SK-N-SH (cell line): ENCODE results near the gene GRIK3. TPM values are rescaled to one million over a fixed set of nuclear protein-coding genes. Genes with fewer than 3 reads are reported as not detected.

Source experiments
- CTCF ChIA-PET: fragments of 300-600, 350-600 bp; formaldehyde crosslinking; extraction: SDS; loops from one replicate; lab custom pipeline; 2021; lab: Yijun Ruan, JAX
- POLR2A ChIA-PET: fragments of 350-600 bp; sonication (Branson Sonifier 250); formaldehyde crosslinking; extraction: SDS; loops from one replicate; lab custom pipeline; 2020; ENCODE audit warnings: antibody characterized with exemption, inconsistent platforms; lab: Yijun Ruan, JAX
- DNase-seq: peaks from one replicate; pipeline ENCODE4 v3.0.0; 2012
- H2AFZ ChIP-seq: fragments of 200-600 bp; sonication (generic); 2 replicates; pipeline ENCODE4 v1.8.1; 2016; ENCODE audit warnings: antibody characterized with exemption, mild to moderate bottlenecking, low read depth
- H3F3A ChIP-seq: fragments of 200-600 bp; sonication (generic); replicated peaks from 2 replicates; pipeline ENCODE3; 2016; ENCODE audit warnings: antibody characterized with exemption, mild to moderate bottlenecking; ENCODE audit not compliant: insufficient read depth
- H3K27ac ChIP-seq, 2 experiments: fragments of 200-500 bp in 1 of 2; fragments of 200-600 bp in 1 of 2; sonication (Bioruptor generic) in 1 of 2; sonication (generic), shearing (Covaris generic) in 1 of 2; 2 replicates each; pipeline versions ENCODE4 v1.5.1 to v1.6.1; 2014 to 2016; ENCODE audit warnings: low read depth in 2 of 2, inconsistent platforms in 1 of 2, low read length in 1 of 2, mild to moderate bottlenecking in 1 of 2, mixed read lengths in 1 of 2
- H3K27me3 ChIP-seq: fragments of 200-600 bp; sonication (generic), shearing (Covaris generic); 2 replicates; pipeline ENCODE4 v1.6.1; 2016; ENCODE audit warnings: mixed run types; ENCODE audit not compliant: insufficient read depth
- H3K36me3 ChIP-seq, 2 experiments: fragments of 200-500 bp in 1 of 2; fragments of 200-600 bp in 1 of 2; sonication (Bioruptor generic) in 1 of 2; sonication (generic) in 1 of 2; replicated peaks in 1 of 2; 2 replicates each; pipeline versions ENCODE3 to v1.5.1; 2014 to 2016; ENCODE audit warnings: low read length in 1 of 2, mild to moderate bottlenecking in 1 of 2; ENCODE audit not compliant: insufficient read depth in 2 of 2, control insufficient read depth in 1 of 2
- H3K4me1 ChIP-seq, 2 experiments: fragments of 200-500 bp in 1 of 2; fragments of 200-600 bp in 1 of 2; sonication (Bioruptor generic) in 1 of 2; sonication (generic), shearing (Covaris generic) in 1 of 2; 2 replicates each; pipeline versions ENCODE4 v1.5.1 to v1.6.1; 2014 to 2016; ENCODE audit warnings: low read depth in 1 of 2, low read length in 1 of 2, mixed run types in 1 of 2; ENCODE audit not compliant: insufficient read depth in 2 of 2, control insufficient read depth in 1 of 2
- H3K4me2 ChIP-seq: fragments of 200-600 bp; sonication (generic), shearing (Covaris generic); 2 replicates; pipeline ENCODE4 v1.6.1; 2017; ENCODE audit warnings: mixed run types
- H3K4me3 ChIP-seq, 2 experiments: fragments of 200-500 bp in 1 of 2; fragments of 200-600 bp in 1 of 2; sonication (Bioruptor generic) in 1 of 2; sonication (generic), shearing (Covaris generic) in 1 of 2; 2 replicates each; pipeline versions ENCODE4 v1.5.1 to v1.8.1; 2014 to 2016; ENCODE audit warnings: low read depth in 2 of 2, inconsistent platforms in 1 of 2, low read length in 1 of 2, mild to moderate bottlenecking in 1 of 2, mixed read lengths in 1 of 2, moderate library complexity in 1 of 2
- H3K79me2 ChIP-seq: fragments of 200-600 bp; sonication (generic); 2 replicates; pipeline ENCODE4 v1.8.1; 2017; ENCODE audit warnings: mild to moderate bottlenecking; ENCODE audit not compliant: insufficient read depth
- H3K9ac ChIP-seq: fragments of 200-600 bp; sonication (generic); 2 replicates; pipeline ENCODE4 v1.6.1; 2017; ENCODE audit warnings: mixed run types
- H3K9me2 ChIP-seq: fragments of 200-600 bp; sonication (generic); 2 replicates; pipeline ENCODE4 v1.6.1; 2017; ENCODE audit warnings: mixed run types
- H3K9me3 ChIP-seq: fragments of 200-600 bp; sonication (generic); 2 replicates; pipeline ENCODE4 v1.6.1; 2017; ENCODE audit warnings: mixed run types, mild to moderate bottlenecking, moderate library complexity
- H4K20me1 ChIP-seq: fragments of 200-600 bp; sonication (generic); 2 replicates; pipeline ENCODE4 v1.6.1; 2017; ENCODE audit warnings: mild to moderate bottlenecking, mixed run types; ENCODE audit not compliant: insufficient read depth
- ELF1 ChIP-seq: IDR thresholded peaks from 2 replicates; pipeline ENCODE4 v1.4.0; 2012
- EP300 ChIP-seq, 2 experiments: IDR thresholded peaks; 2 replicates each; pipeline versions ENCODE4 v1.4.0 to v1.6.1; 2012; ENCODE audit warnings: borderline replicate concordance in 1 of 2, low read depth in 1 of 2, low read length in 1 of 2
- EZH2phosphoT487 ChIP-seq: fragments of 200-600 bp; sonication (generic); IDR thresholded peaks from 2 replicates; pipeline ENCODE4 v1.6.1; 2017; ENCODE audit warnings: low read depth, mixed run types, mild to moderate bottlenecking, antibody characterized with exemption, moderate library complexity, borderline replicate concordance
- FOSL2 ChIP-seq: IDR thresholded peaks from 2 replicates; pipeline ENCODE4 v1.4.0; 2012; ENCODE audit warnings: low read depth, mild to moderate bottlenecking, moderate library complexity, borderline replicate concordance
- FOXJ3 ChIP-seq: sonication (generic); formaldehyde crosslinking; IDR thresholded peaks from 2 replicates; pipeline ENCODE4 v1.5.1; 2020; ENCODE audit warnings: mild to moderate bottlenecking, missing genetic modification reagents
- JUND ChIP-seq: IDR thresholded peaks from 2 replicates; pipeline ENCODE4 v1.4.0; 2012
- RCOR1 ChIP-seq: fragments of 150-350 bp; IDR thresholded peaks from 2 replicates; pipeline ENCODE4 v1.6.1; 2017; ENCODE audit warnings: antibody characterized with exemption, low read length
- REST ChIP-seq: IDR thresholded peaks from 2 replicates; pipeline ENCODE4 v1.6.1; 2012; ENCODE audit warnings: mild to moderate bottlenecking, low read depth, low read length, moderate library complexity
- RXRA ChIP-seq: IDR thresholded peaks from 2 replicates; pipeline ENCODE4 v1.4.0; 2012; ENCODE audit warnings: low read depth, mild to moderate bottlenecking, borderline replicate concordance
- SIN3A ChIP-seq: IDR thresholded peaks from 2 replicates; pipeline ENCODE4 v1.6.1; 2012; ENCODE audit warnings: low read depth, mild to moderate bottlenecking, low read length, moderate library complexity, borderline replicate concordance
- TEAD4 ChIP-seq: IDR thresholded peaks from 2 replicates; pipeline ENCODE4 v1.4.0; 2012; ENCODE audit warnings: mild to moderate bottlenecking, borderline replicate concordance; ENCODE audit not compliant: insufficient read depth
- whole genome bisulfite sequencing: methylation state at CpG from one replicate; pipeline ENCODE4 v1.1.6; 2017; ENCODE audit warnings: low lambda C conversion rate; 5-methylcytosine and 5-hydroxymethylcytosine counted together
- polyA plus RNA-seq, 3 experiments: library from polyadenylated mRNA; depleted of rRNA; stranded (reverse); fragments of >200 nt; gene quantifications; 2 replicates each; pipeline ENCODE4 v1.2.3, GENCODE V29; 2012
- TF ChIP-seq, protein P1 (sequence below): fragments of 150-350 bp; IDR thresholded peaks from 2 replicates; pipeline ENCODE4 v1.6.1; 2017; ENCODE audit warnings: antibody characterized with exemption, low read length, low read depth, borderline replicate concordance
- TF ChIP-seq, protein P2 (sequence below): IDR thresholded peaks from 2 replicates; pipeline ENCODE4 v1.4.0; 2012; ENCODE audit warnings: low read depth, borderline replicate concordance

GRIK3 gene
- polyA plus RNA-seq, 1 of the 3 experiments (the other 2 are of a cell fraction) = not detected

DNA sequence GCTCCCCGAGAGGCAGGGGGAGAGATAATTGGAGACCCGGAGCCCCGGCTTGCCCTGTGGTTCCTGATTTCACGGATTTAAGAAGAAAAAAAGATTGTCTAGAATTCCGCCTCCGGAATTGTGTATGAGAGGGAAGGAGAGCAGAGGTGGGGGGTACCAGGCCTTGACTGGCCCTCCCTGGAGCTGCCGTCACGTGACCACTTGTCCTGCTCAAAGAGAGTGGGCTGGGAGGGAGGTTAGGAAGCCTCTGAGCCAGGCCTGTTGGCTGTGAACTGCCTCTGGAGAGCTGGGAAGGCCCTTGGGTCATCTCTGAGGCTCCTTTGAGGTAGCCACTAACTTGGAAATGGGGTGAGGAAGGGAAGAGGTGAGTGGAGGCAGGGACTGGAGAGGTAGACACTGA is 106.5 kb downstream of the GRIK3 start:
- no peak overlapping the region for H2AFZ ChIP-seq
- no peak for DNase-seq
- H3K36me3 ChIP-seq = no peaks in the 10 kb centered on the region
- H3K9ac ChIP-seq = no peak overlapping the region
- H3K4me1 ChIP-seq = peaks cover 0 to 5% of the 10 kb centered on the region in 2 experiments; a peak in 1 of 4 replicates
- no peaks in the 10 kb centered on the region for H3F3A ChIP-seq
- 42% methylated on average over 8 of the region's 8 CpGs for WGBS
- H3K9me3 ChIP-seq = no peaks in the 10 kb centered on the region
- TF ChIP-seq SIN3A (no peak), RCOR1 (no peak), RXRA (no peak), EP300 (IDR thresholded peaks at IDR 0.05; ENCODE audit: borderline replicate concordance in 1 of 2, low read depth in 1 of 2, low read length in 1 of 2) (no peak), JUND (no peak)
- TF ChIP-seq, protein P1, sequence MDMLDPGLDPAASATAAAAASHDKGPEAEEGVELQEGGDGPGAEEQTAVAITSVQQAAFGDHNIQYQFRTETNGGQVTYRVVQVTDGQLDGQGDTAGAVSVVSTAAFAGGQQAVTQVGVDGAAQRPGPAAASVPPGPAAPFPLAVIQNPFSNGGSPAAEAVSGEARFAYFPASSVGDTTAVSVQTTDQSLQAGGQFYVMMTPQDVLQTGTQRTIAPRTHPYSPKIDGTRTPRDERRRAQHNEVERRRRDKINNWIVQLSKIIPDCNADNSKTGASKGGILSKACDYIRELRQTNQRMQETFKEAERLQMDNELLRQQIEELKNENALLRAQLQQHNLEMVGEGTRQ = no peak
- TF ChIP-seq, protein P2, sequence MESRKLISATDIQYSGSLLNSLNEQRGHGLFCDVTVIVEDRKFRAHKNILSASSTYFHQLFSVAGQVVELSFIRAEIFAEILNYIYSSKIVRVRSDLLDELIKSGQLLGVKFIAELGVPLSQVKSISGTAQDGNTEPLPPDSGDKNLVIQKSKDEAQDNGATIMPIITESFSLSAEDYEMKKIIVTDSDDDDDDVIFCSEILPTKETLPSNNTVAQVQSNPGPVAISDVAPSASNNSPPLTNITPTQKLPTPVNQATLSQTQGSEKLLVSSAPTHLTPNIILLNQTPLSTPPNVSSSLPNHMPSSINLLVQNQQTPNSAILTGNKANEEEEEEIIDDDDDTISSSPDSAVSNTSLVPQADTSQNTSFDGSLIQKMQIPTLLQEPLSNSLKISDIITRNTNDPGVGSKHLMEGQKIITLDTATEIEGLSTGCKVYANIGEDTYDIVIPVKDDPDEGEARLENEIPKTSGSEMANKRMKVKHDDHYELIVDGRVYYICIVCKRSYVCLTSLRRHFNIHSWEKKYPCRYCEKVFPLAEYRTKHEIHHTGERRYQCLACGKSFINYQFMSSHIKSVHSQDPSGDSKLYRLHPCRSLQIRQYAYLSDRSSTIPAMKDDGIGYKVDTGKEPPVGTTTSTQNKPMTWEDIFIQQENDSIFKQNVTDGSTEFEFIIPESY = no peak
- H3K27ac ChIP-seq = no peak overlapping the region
- H4K20me1 ChIP-seq = no peaks in the 10 kb centered on the region
- H3K79me2 ChIP-seq = no peaks in the 10 kb centered on the region
- H3K27me3 ChIP-seq = no peaks in the 10 kb centered on the region
- H3K9me2 ChIP-seq = no peaks in the 10 kb centered on the region
- ChIA-PET CTCF (interaction anchor here (0.9 to 1.0 kb wide), 2 partner anchors 18 to 395 kb away, joined by 3 read pairs; no protein-coding TSS in a partner anchor), POLR2A (no interaction called here)
- H3K4me2 ChIP-seq = no peak overlapping the region
- H3K4me3 ChIP-seq = no peak overlapping the region

- Histone ChIP-seq H3K79me2 (no peaks in the 10 kb centered on the region), H3K4me1 (peaks cover 0 to 7% of the 10 kb centered on the region in 2 experiments; a peak in 1 of 4 replicates), H3K4me3 (no peak overlapping the region), H3K9me3 (no peaks in the 10 kb centered on the region), H3K9me2 (no peaks in the 10 kb centered on the region), H3F3A (no peaks in the 10 kb centered on the region), H3K9ac (no peak overlapping the region), H3K36me3 (no peaks in the 10 kb centered on the region), H3K27ac (no peak overlapping the region; a peak in 1 of 4 replicates), H2AFZ (no peak overlapping the region), H3K4me2 (no peak overlapping the region), H3K27me3 (no peaks in the 10 kb centered on the region), H4K20me1 (no peaks in the 10 kb centered on the region)
- no peak for TF ChIP-seq RXRA
- CTCF ChIA-PET = interaction anchor here (0.7 to 1.2 kb wide), 2 partner anchors 12 to 252 kb away, joined by 3 read pairs; no protein-coding TSS in a partner anchor
- POLR2A ChIA-PET = no interaction called here
- 19% methylated on average over 6 of the region's 7 CpGs for WGBS
- DNase-seq = peak; percentile 58
Measured at GRCh38 chr1:36925251-36925650, 109.1 kb downstream of the GRIK3 start.

DNA sequence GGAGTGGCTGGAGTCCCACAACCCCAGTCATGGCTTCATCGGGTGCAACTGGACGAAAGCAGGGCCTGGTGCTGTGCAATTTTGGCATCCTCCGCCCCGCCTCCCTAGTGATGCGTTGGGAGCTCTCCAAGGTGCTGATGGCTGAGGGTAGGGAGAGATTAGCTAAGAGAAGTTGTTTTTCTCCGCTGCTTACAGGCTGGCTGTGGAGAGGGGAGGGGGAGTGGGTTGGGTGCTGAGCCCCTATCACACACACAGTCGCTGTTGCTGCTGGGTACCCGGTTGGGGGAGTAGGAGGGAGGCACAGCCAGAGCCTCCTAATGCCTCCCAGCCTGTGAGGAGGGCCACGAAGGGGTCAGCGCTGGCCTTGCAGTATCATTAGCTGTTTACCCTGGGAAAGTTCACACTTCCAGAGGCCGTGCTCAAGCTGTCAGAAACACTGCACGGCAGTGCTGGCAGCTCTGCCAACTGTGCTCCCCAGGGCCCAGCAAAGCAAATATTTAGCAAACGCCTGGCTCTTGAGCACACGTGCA is 110.0 kb downstream of the GRIK3 start:
- H4K20me1 ChIP-seq = no peaks in the 10 kb centered on the region
- H3K36me3 ChIP-seq = no peaks in the 10 kb centered on the region
- no peaks in the 10 kb centered on the region for H3K9me3 ChIP-seq
- H3K4me3 ChIP-seq = no peak overlapping the region
- H2AFZ ChIP-seq = no peak overlapping the region
- H3K9me2 ChIP-seq = no peaks in the 10 kb centered on the region
- 11% methylated on average over 7 of the region's 14 CpGs for WGBS
- ChIA-PET CTCF (interaction anchor here (0.9 kb wide), 1 partner anchor 370 kb away, joined by 3 read pairs; no protein-coding TSS in a partner anchor), POLR2A (no interaction called here)
- H3K4me1 ChIP-seq = peaks cover 0 to 7% of the 10 kb centered on the region in 2 experiments; a peak in 1 of 4 replicates
- TF ChIP-seq REST (peak; percentile 77; the same call in 1 of the 2 replicates), EZH2phosphoT487 (no peak), TEAD4 (no peak), FOXJ3 (no peak), ELF1 (no peak), FOSL2 (no peak), EP300 (IDR thresholded peaks at IDR 0.05; ENCODE audit: borderline replicate concordance in 1 of 2, low read depth in 1 of 2, low read length in 1 of 2) (no peak)
- H3K9ac ChIP-seq = no peak overlapping the region
- DNase-seq = peak; percentile 38
- no peaks in the 10 kb centered on the region for H3K79me2 ChIP-seq
- no peaks in the 10 kb centered on the region for H3K27me3 ChIP-seq
- no peaks in the 10 kb centered on the region for H3F3A ChIP-seq
- H3K27ac ChIP-seq = no peak overlapping the region
- H3K4me2 ChIP-seq = no peak overlapping the region
